H9 (cell line): ENCODE results near the gene MCL1. TPM values are rescaled to one million over a fixed set of nuclear protein-coding genes. Genes with fewer than 3 reads are reported as not detected.
A peak's percentile ranks its signal among the peaks of the same experiment; 100 is the strongest.

ENCODE experiments used
- DNase-seq: peaks from one replicate; pipeline ENCODE4 v3.0.0-alpha.2; 2017
- H2AFZ ChIP-seq: one replicate; pipeline ENCODE4 v1.6.1; 2013; ENCODE audit warnings: mild to moderate bottlenecking, low read length, control low read depth, moderate library complexity
- H2AK5ac ChIP-seq: 2 replicates; pipeline ENCODE4 v1.6.1; 2013; ENCODE audit warnings: low read length, control low read depth, mixed read lengths; ENCODE audit not compliant: insufficient read length
- H2BK120ac ChIP-seq: one replicate; pipeline ENCODE4 v1.6.1; 2013; ENCODE audit warnings: low read depth, mild to moderate bottlenecking, low read length, control low read depth, inconsistent platforms; ENCODE audit not compliant: poor library complexity, severe bottlenecking
- H2BK12ac ChIP-seq: 2 replicates; pipeline ENCODE4 v1.6.1; 2013; ENCODE audit warnings: low read length, control low read depth, mixed read lengths, low read depth; ENCODE audit not compliant: insufficient read length
- H2BK15ac ChIP-seq: 2 replicates; pipeline ENCODE4 v1.6.1; 2013; ENCODE audit warnings: low read depth, low read length, control low read depth
- H2BK20ac ChIP-seq: one replicate; pipeline ENCODE4 v1.6.1; 2013; ENCODE audit warnings: low read depth, mild to moderate bottlenecking, low read length, control low read depth, inconsistent platforms; ENCODE audit not compliant: poor library complexity, severe bottlenecking
- H2BK5ac ChIP-seq: 2 replicates; pipeline ENCODE4 v1.6.1; 2013; ENCODE audit warnings: low read length, control low read depth, mixed read lengths; ENCODE audit not compliant: insufficient read length
- H3K14ac ChIP-seq: 2 replicates; pipeline ENCODE4 v1.6.1; 2013; ENCODE audit warnings: low read length, control low read depth; ENCODE audit not compliant: insufficient read depth
- H3K18ac ChIP-seq: 2 replicates; pipeline ENCODE4 v1.6.1; 2013; ENCODE audit warnings: low read depth, mild to moderate bottlenecking, mixed read lengths, low read length, control low read depth; ENCODE audit not compliant: insufficient read length
- H3K23ac ChIP-seq: 2 replicates; pipeline ENCODE4 v1.6.1; 2013; ENCODE audit warnings: low read length, control low read depth, mixed read lengths, low read depth; ENCODE audit not compliant: insufficient read length
- H3K23me2 ChIP-seq: 2 replicates; pipeline ENCODE4 v1.6.1; 2013; ENCODE audit warnings: low read depth, mild to moderate bottlenecking, mixed read lengths, low read length, control low read depth; ENCODE audit not compliant: insufficient read length, poor library complexity, severe bottlenecking
- H3K27ac ChIP-seq: 2 replicates; pipeline ENCODE4 v1.5.1; 2013; ENCODE audit warnings: low read length, control low read depth, mixed read lengths, low read depth; ENCODE audit not compliant: insufficient read length
- H3K27me3 ChIP-seq: 2 replicates; pipeline ENCODE4 v1.6.1; 2013; ENCODE audit warnings: low read length, control low read depth, inconsistent platforms; ENCODE audit not compliant: insufficient read depth
- H3K4ac ChIP-seq: 2 replicates; pipeline ENCODE4 v1.6.1; 2013; ENCODE audit warnings: low read depth, mild to moderate bottlenecking, control low read depth, inconsistent platforms, low read length, moderate library complexity
- H3K4me1 ChIP-seq: 2 replicates; pipeline ENCODE4 v1.6.1; 2013; ENCODE audit warnings: low read length, control low read depth, inconsistent platforms; ENCODE audit not compliant: insufficient read depth
- H3K4me2 ChIP-seq: 2 replicates; pipeline ENCODE4 v1.6.1; 2013; ENCODE audit warnings: low read length, control low read depth, mixed read lengths; ENCODE audit not compliant: insufficient read length, insufficient read depth
- H3K56ac ChIP-seq: 2 replicates; pipeline ENCODE4 v1.6.1; 2013; ENCODE audit warnings: low read depth, mild to moderate bottlenecking, mixed read lengths, low read length, control low read depth; ENCODE audit not compliant: insufficient read length
- H3K79me1 ChIP-seq: 2 replicates; pipeline ENCODE4 v1.6.1; 2013; ENCODE audit warnings: low read depth, mild to moderate bottlenecking, moderate library complexity, low read length, control low read depth, inconsistent platforms; ENCODE audit not compliant: insufficient read depth, poor library complexity, severe bottlenecking
- H3K79me2 ChIP-seq: 2 replicates; pipeline ENCODE4 v1.6.1; 2013; ENCODE audit warnings: low read length, control low read depth, inconsistent platforms; ENCODE audit not compliant: insufficient read depth
- H3K9ac ChIP-seq: 2 replicates; pipeline ENCODE4 v1.6.1; 2013; ENCODE audit warnings: low read length, control low read depth, mixed read lengths; ENCODE audit not compliant: insufficient read length; ENCODE audit errors: extremely low read depth
- H3K9me3 ChIP-seq: one replicate; pipeline ENCODE4 v1.6.1; 2013; ENCODE audit warnings: low read depth, low read length, inconsistent platforms; ENCODE audit not compliant: control insufficient read depth
- H3T11ph ChIP-seq: one replicate; pipeline ENCODE4 v1.6.1; 2013; ENCODE audit warnings: mild to moderate bottlenecking, low read length, control low read depth, inconsistent platforms
- H4K20me1 ChIP-seq: one replicate; pipeline ENCODE4 v1.6.1; 2013; ENCODE audit not compliant: control insufficient read depth, insufficient read length, insufficient read depth
- H4K5ac ChIP-seq: 2 replicates; pipeline ENCODE4 v1.6.1; 2013; ENCODE audit warnings: low read depth, mild to moderate bottlenecking, mixed read lengths, low read length, control low read depth; ENCODE audit not compliant: insufficient read length
- H4K8ac ChIP-seq: replicated peaks from 2 replicates; pipeline ENCODE4 v1.6.1; 2013; ENCODE audit warnings: low read length, control low read depth, mixed read lengths, low read depth; ENCODE audit not compliant: insufficient read length
- H4K91ac ChIP-seq: 2 replicates; pipeline ENCODE4 v1.6.1; 2013; ENCODE audit warnings: low read depth, mild to moderate bottlenecking, moderate library complexity, mixed read lengths, low read length, control low read depth; ENCODE audit not compliant: insufficient read length
- H3K27ac Mint-ChIP-seq, 3 experiments: 2 replicates in 2 of 3; 3 replicates in 1 of 3; pipeline ENCODE4 v1.8.0; 2020 to 2021; ENCODE audit warnings: mixed read lengths in 3 of 3, mild to moderate bottlenecking in 1 of 3, moderate library complexity in 1 of 3
- H3K27me3 Mint-ChIP-seq: 2 replicates; pipeline ENCODE4 v1.8.0; 2021; ENCODE audit warnings: low read depth, mild to moderate bottlenecking, moderate library complexity, mixed read lengths
- H3K36me3 Mint-ChIP-seq, 3 experiments: 2 replicates in 2 of 3; 3 replicates in 1 of 3; pipeline ENCODE4 v1.8.0; 2020 to 2021; ENCODE audit warnings: low read depth in 3 of 3, mixed read lengths in 3 of 3; ENCODE audit not compliant: insufficient read depth in 1 of 3
- H3K4me1 Mint-ChIP-seq, 2 experiments: 2 replicates each; pipeline ENCODE4 v1.8.0; 2020; ENCODE audit warnings: mixed read lengths in 2 of 2
- H3K4me3 Mint-ChIP-seq, 2 experiments: 2 replicates in 1 of 2; 3 replicates in 1 of 2; pipeline ENCODE4 v1.8.0; 2020 to 2021; ENCODE audit warnings: mild to moderate bottlenecking in 2 of 2, mixed read lengths in 2 of 2, moderate library complexity in 1 of 2
- H3K9me3 Mint-ChIP-seq, 2 experiments: 2 replicates in 1 of 2; 3 replicates in 1 of 2; pipeline ENCODE4 v1.8.0; 2020; ENCODE audit warnings: mild to moderate bottlenecking in 2 of 2, mixed read lengths in 2 of 2, moderate library complexity in 1 of 2
- WGBS: extraction: QIAGEN DNeasy Blood & Tissue Kit; methylation state at CpG from one replicate; pipeline ENCODE4 v1.1.7; 2013; ENCODE audit warnings: missing lambda C conversion rate, low lambda C conversion rate, mixed read lengths; ENCODE audit not compliant: insufficient read length; ENCODE audit errors: extremely low coverage; 5-methylcytosine and 5-hydroxymethylcytosine counted together
- total RNA-seq: library from RNA; stranded (reverse); gene quantifications from 2 replicates; pipeline ENCODE4 v1.2.1, GENCODE V29; 2021
- TF ChIP-seq, protein P1 (sequence below): fragments of 200-600 bp; sonication (generic); conservative IDR thresholded peaks from 3 replicates; pipeline ENCODE4 v1.8.0; 2021; ENCODE audit warnings: antibody characterized with exemption, mild to moderate bottlenecking

MCL1 gene
- total RNA-seq, 1 experiment from 2014 or later, result 247 TPM

GRCh38 chr1:150551784-150552127 lies 27.7 kb downstream of the MCL1 start:
- Mint-ChIP-seq H3K36me3 (peaks cover 5% of the 10 kb centered on the region in 3 experiments; a peak in 6 of 7 replicates), H3K4me3 (peak overlapping the region in 1 of 2 experiments; percentile 20; a peak in 1 of 5 replicates), H3K27me3 (peaks cover 35% of the 10 kb centered on the region), H3K4me1 (peaks cover 18 to 41% of the 10 kb centered on the region in 2 experiments), H3K27ac (peak overlapping the region in 1 of 3 experiments; percentile 34; a peak in 1 of 7 replicates), H3K9me3 (no peaks in the 10 kb centered on the region)
- no peak overlapping the region for H2BK20ac ChIP-seq
- no peak overlapping the region for H2AFZ ChIP-seq
- no peak overlapping the region for H2AK5ac ChIP-seq
- no peaks in the 10 kb centered on the region for H4K20me1 ChIP-seq
- H4K91ac ChIP-seq, result no peak overlapping the region
- H4K5ac ChIP-seq, result no peak overlapping the region
- no peak overlapping the region for H3T11ph ChIP-seq
- H3K23me2 ChIP-seq, result peaks cover 10% of the 10 kb centered on the region
- no peak overlapping the region for H3K18ac ChIP-seq
- no peak overlapping the region for H2BK5ac ChIP-seq
- H3K9ac ChIP-seq, result no peak overlapping the region
- H3K4me1 ChIP-seq, result peaks cover 3% of the 10 kb centered on the region; the same call in 1 of the 2 replicates
- H3K56ac ChIP-seq, result no peak overlapping the region
- no peak overlapping the region for H3K27ac ChIP-seq
- no peaks in the 10 kb centered on the region for H3K79me1 ChIP-seq
- WGBS, result no CpG with 5 or more reads among the region's 1 CpG
- no peak overlapping the region for H2BK120ac ChIP-seq
- no peak overlapping the region for H3K14ac ChIP-seq
- no peak overlapping the region for H2BK15ac ChIP-seq
- peaks cover 3% of the 10 kb centered on the region; the same call in 1 of the 2 replicates for H3K27me3 ChIP-seq
- H3K4me2 ChIP-seq, result no peak overlapping the region
- no peak overlapping the region for H3K23ac ChIP-seq
- no peak overlapping the region for H2BK12ac ChIP-seq
- DNase-seq, result no peak
- H3K4ac ChIP-seq, result no peak overlapping the region
- no peaks in the 10 kb centered on the region for H3K9me3 ChIP-seq
- H3K79me2 ChIP-seq, result no peaks in the 10 kb centered on the region
- no peak overlapping the region for H4K8ac ChIP-seq
- TF ChIP-seq, protein P1, sequence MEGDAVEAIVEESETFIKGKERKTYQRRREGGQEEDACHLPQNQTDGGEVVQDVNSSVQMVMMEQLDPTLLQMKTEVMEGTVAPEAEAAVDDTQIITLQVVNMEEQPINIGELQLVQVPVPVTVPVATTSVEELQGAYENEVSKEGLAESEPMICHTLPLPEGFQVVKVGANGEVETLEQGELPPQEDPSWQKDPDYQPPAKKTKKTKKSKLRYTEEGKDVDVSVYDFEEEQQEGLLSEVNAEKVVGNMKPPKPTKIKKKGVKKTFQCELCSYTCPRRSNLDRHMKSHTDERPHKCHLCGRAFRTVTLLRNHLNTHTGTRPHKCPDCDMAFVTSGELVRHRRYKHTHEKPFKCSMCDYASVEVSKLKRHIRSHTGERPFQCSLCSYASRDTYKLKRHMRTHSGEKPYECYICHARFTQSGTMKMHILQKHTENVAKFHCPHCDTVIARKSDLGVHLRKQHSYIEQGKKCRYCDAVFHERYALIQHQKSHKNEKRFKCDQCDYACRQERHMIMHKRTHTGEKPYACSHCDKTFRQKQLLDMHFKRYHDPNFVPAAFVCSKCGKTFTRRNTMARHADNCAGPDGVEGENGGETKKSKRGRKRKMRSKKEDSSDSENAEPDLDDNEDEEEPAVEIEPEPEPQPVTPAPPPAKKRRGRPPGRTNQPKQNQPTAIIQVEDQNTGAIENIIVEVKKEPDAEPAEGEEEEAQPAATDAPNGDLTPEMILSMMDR, result no peak
